Esophagus muscularis mucosa (tissue), 3 donors: ENCODE results near the gene ABCC8.

ENCODE experiments used
- CTCF ChIP-seq, 3 experiments: fragments of 200-600 bp in 2 of 3; fragments of 450-650 bp in 1 of 3; sonication (generic) in 2 of 3; IDR thresholded peaks; one replicate each; pipeline ENCODE4 v1.5.1; 2017 to 2019; ENCODE audit warnings: antibody characterized with exemption in 3 of 3, mild to moderate bottlenecking in 2 of 3, moderate library complexity in 1 of 3
- POLR2A ChIP-seq: fragments of 450-650 bp; IDR thresholded peaks from one replicate; pipeline ENCODE4 v1.6.1; 2017; ENCODE audit warnings: antibody characterized with exemption, moderate library complexity, mild to moderate bottlenecking, low read depth
- POLR2AphosphoS5 ChIP-seq, 2 donors: sonication (generic); formaldehyde crosslinking; IDR thresholded peaks; one replicate each; pipeline ENCODE4 v1.6.1; 2017; ENCODE audit warnings: antibody characterized with exemption in 2 of 2

- no peak for TF ChIP-seq POLR2A
- no peak for TF ChIP-seq POLR2AphosphoS5 (IDR thresholded peaks at IDR 0.05)
- no peak for TF ChIP-seq CTCF (IDR thresholded peaks at IDR 0.05)
Measured at GRCh38 chr11:17397311-17398002, 79.2 kb downstream of the ABCC8 start.
